GM19240 (cell line): ENCODE measurements around the gene NMRAL1.

Source experiments
- DNase-seq: peaks from one replicate; pipeline ENCODE4 v3.0.0; 2011; ENCODE audit warnings: low spot score; ENCODE audit not compliant: insufficient read length

NMRAL1 gene

GRCh38 chr16:4426722-4427372 is 47.6 kb downstream of the NMRAL1 start:
- no peak for DNase-seq

GRCh38 chr16:4426021-4426684 is 48.3 kb downstream of the NMRAL1 start:
- DNase-seq: no peak

- DNase-seq: peak; percentile 90
Measured at GRCh38 chr16:4425378-4426020, 48.9 kb downstream of the NMRAL1 start, which contains the start of gene DNAJA3. Gene DNAJA3 (plus strand): TSS chr16:4425868. CDS start chr16:4425882, 14 bp downstream.

- no peak for DNase-seq
Measured at GRCh38 chr16:4420505-4421105, 53.8 kb downstream of the NMRAL1 start.

- DNase-seq: no peak
Measured at GRCh38 chr16:4419402-4419959, 54.9 kb downstream of the NMRAL1 start.

- DNase-seq: peak; percentile 79
Measured at GRCh38 chr16:4416200-4417032, 58.0 kb downstream of the NMRAL1 start, which contains the start of gene CORO7. Gene CORO7 (minus strand): TSS chr16:4416596. CDS start chr16:4416518, 78 bp downstream.

GRCh38 chr16:4415538-4416199 is 58.8 kb downstream of the NMRAL1 start:
- no peak for DNase-seq

GRCh38 chr16:4414187-4414917 is 60.1 kb downstream of the NMRAL1 start:
- peak; percentile 94 for DNase-seq

GRCh38 chr16:4412854-4413253 is 61.6 kb downstream of the NMRAL1 start:
- DNase-seq: no peak

- no peak for DNase-seq
Measured at GRCh38 chr16:4412159-4412558, 62.3 kb downstream of the NMRAL1 start.
